Measurements from ENCODE around the gene SCN5A.

SCN5A gene

DNA sequence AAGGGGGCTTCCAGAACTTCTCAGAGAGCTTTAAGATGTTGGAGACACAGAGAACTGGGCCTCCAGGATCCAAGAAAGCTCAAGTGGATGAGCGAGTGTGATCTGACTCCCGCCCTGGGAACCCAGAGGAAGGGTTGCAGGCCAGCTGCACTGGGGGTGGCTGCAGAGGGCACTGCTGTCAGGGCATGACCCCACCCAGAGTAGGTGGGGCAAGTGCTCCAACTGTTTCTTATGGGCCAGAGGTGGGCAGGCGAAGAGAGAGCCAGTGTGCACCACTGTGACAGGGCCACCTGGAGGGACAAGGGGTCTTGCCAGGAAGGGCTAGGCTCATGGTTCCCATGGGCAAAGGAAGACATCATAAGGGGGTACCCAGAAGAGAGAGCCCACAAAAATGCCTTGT is 104.6 kb downstream of the SCN5A start:
- DNase-seq (ENCODE audit: low read depth in 4 of 4, low spot score in 1 of 4), result no peak

- DNase-seq (ENCODE audit: low read depth in 4 of 4, low spot score in 1 of 4), result no peak
Measured at GRCh38 chr3:38543586-38543985, 105.9 kb downstream of the SCN5A start.

GRCh38 chr3:38542401-38543298 is 106.8 kb downstream of the SCN5A start:
- no peak for DNase-seq (ENCODE audit: low read depth in 4 of 4, low spot score in 1 of 4)

- no peak for DNase-seq (ENCODE audit: low read depth in 4 of 4, low spot score in 1 of 4)
Measured at GRCh38 chr3:38541806-38542205, 107.7 kb downstream of the SCN5A start.

DNA sequence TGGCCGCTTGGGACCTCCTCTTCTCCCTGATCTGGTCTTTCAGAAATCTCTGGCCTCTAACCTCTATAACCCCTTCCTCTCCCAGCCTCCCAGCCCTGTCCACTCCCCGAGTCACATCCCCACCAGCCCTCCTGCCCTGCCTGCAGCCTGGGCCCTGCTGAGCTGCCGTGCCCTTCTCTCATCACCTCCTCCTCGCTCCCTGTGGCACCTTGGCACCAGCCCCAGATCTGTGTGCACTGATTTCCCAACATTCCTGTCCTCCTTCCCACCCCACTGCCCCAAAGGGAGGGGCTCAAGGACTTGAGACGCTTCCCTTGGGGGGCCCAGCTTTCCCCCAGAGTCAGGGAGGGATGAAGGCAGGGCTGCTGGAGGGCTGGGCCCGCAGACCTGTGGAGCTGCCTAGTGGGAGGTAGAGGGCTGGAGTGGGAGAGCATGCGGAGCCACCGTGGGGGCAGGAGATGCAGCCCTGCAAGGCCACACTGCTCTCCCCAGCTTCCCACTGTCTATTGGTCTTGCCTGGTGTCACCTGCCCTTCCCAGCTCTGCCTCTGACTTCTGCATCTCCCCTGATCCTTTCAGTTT is 110.6 kb downstream of the SCN5A start:
- no peak for DNase-seq (ENCODE audit: low read depth in 4 of 4, low spot score in 1 of 4)

DNA sequence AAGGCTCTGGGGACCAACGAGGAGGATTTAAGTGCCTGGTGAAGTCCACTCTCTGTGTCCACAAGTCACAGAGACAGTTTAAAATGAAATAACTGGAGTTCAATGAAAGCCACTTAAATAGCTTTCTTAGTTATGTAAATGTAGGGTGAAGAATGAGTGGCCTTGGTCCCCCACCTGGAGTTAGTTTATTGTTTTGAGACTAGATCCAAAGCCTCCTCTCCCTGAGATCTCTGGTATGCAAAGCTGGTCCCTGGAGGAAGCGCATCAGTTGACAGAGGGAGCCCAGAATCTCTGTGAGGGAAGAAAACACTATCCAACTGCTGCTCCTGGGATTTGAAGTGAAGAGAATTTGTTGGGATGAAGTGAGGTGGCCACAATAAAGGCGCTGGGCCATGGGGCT is 112.8 kb downstream of the SCN5A start:
- DNase-seq (ENCODE audit: low read depth in 4 of 4, low spot score in 1 of 4), result no peak

- no peak for DNase-seq (ENCODE audit: low read depth in 4 of 4, low spot score in 1 of 4)
Measured at GRCh38 chr3:38534604-38535003, 114.9 kb downstream of the SCN5A start.

GRCh38 chr3:38534180-38534579 is 115.3 kb downstream of the SCN5A start:
- no peak for DNase-seq (ENCODE audit: low read depth in 4 of 4, low spot score in 1 of 4)

GRCh38 chr3:38533285-38533976 is 116.1 kb downstream of the SCN5A start:
- DNase-seq (ENCODE audit: low read depth in 4 of 4, low spot score in 1 of 4), result no peak

- no peak for DNase-seq (ENCODE audit: low read depth in 4 of 4, low spot score in 1 of 4)
Measured at GRCh38 chr3:38532529-38532928, 117.0 kb downstream of the SCN5A start.

DNA sequence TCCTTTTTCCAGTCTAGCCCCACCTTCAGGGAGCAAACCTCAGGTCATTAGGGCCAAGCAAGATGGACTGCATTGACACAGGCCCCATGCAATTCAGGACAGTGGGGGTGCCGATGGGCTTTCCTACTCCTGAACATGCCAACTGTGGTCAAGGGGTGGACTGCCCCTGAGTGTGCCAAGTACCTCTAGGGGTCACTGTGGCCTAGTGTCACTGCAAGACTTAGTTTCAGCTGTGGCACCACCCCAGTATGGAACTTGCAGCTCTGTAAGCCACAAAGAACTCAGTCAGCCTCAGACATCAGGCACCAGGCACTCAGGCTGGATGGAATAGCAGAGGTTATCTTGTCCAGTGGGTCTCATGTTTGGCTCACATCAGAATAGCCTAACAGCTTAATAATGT is 121.0 kb downstream of the SCN5A start:
- DNase-seq (ENCODE audit: low read depth in 4 of 4, low spot score in 1 of 4), result no peak

DNA sequence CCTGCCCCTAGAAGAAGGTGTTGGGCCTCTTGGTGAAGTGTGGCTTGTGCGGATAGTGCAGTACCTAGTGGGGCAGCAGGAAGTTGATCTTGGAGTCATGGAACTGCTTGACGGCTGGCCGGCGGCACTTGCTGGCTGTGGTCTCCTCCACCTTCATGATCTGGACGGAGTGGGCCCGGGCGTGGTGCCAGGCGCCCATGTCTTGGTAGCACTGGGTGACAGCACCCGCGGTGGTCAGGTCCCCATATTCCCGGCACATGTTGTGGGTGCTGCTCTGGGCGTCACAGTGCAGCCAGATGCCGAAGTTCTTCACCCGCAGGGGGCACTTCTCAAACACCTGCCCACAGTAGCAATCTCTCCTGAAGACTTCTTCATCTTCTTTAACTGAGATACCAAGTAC is 122.7 kb downstream of the SCN5A start:
- no peak for DNase-seq (ENCODE audit: low read depth in 4 of 4, low spot score in 1 of 4)

GRCh38 chr3:38524141-38524739 is 125.2 kb downstream of the SCN5A start:
- no peak for DNase-seq (ENCODE audit: low read depth in 4 of 4, low spot score in 1 of 4)

DNA sequence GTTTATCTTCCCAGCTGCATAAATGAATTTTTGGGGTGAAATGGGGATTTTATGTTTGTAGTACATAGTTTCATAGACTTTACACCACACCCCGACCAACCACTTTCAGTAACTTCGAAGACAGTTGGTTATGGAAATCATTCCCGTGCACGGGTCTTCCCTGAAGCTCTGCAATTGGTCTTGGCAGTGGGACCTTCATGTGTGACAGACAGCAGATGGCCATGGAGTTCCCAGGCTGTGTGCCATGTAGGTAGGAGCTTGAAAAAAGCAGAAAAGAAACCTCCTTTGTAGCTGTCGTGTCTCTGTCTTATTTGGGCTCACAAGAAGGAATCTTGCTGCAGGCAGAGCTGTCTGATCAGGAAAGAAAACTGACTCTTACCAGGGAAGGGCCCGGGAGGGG is 127.5 kb downstream of the SCN5A start:
- DNase-seq (ENCODE audit: low read depth in 4 of 4, low spot score in 1 of 4), result no peak

DNA sequence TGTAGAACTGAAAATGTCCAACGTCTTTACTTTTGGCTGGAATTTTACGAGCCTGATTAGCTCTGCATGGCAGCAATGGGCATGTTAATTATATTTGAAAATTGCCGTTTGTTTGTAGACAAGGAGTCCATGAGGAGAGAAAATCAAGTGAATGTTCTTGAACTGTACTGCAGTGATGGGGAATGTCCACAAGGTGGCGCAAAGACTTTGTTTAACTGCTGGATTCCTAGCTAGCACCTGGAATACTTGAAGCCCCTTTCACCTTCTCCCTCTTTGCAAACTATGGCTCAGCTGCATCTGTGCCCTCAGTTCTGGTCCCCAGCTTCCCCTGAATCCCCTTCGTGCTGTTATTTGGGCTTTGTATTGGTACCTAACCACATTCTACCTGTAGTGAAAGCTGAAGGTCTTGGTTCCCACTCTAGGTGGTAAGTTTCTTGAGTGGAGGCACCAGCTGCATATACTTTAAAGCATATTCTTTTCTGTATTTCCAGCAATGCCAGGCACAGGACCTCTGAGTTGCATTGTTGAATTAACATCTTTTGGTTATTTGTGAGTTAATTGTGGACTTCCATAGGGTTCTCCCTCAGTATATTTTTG is 128.0 kb downstream of the SCN5A start:
- peak; percentile 30 to 40 (median 32) for DNase-seq (ENCODE audit: low read depth in 4 of 4, low spot score in 1 of 4)

GRCh38 chr3:38519651-38520050 is 129.8 kb downstream of the SCN5A start:
- no peak for DNase-seq (ENCODE audit: low read depth in 4 of 4, low spot score in 1 of 4)

- no peak for DNase-seq (ENCODE audit: low read depth in 4 of 4, low spot score in 1 of 4)
Measured at GRCh38 chr3:38519000-38519399, 130.5 kb downstream of the SCN5A start.

GRCh38 chr3:38516669-38517068 is 132.8 kb downstream of the SCN5A start:
- DNase-seq (ENCODE audit: low read depth in 4 of 4, low spot score in 1 of 4), result no peak

DNA sequence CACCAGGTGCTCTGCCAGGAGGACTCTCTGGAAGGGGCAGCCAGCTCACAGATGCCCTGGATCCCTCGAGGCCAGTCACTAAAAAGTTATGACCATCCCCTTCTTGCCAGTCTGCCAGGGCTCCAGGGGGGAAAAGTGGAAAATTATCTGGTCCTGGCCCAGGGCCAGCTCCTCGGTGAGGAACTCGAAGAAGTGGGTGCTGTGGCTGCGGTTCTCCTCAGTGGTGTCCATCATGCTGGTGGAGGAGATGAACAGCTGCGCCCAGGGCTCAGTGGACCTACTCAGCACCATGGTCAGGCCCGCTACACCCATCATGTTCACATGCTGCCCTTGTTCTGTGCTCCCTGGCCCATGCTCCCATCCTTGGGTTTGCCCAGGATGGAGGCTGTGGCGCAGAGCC is 134.1 kb downstream of the SCN5A start:
- no peak for DNase-seq (ENCODE audit: low read depth in 4 of 4, low spot score in 1 of 4)

- DNase-seq (ENCODE audit: low read depth in 4 of 4, low spot score in 1 of 4), result no peak
Measured at GRCh38 chr3:38511546-38511945, 137.9 kb downstream of the SCN5A start.

- no peak for DNase-seq (ENCODE audit: low read depth in 4 of 4, low spot score in 1 of 4)
Measured at GRCh38 chr3:38510631-38511030, 138.9 kb downstream of the SCN5A start.

Measured in stimulated activated CD4-positive, alpha-beta T cell treated with anti-CD3 and anti-CD28 coated beads, Interleukin-1b, Interleukin-23, amount 100 ng/mL, for 24 hours (primary cell).